Astrocyte (in vitro differentiated cells and primary cell): Measurements from ENCODE around the gene CREB5. TPM values are rescaled to one million over a fixed set of nuclear protein-coding genes. Genes with fewer than 3 reads are reported as not detected.

ENCODE experiments used
- DNase-seq: peaks from one replicate; pipeline ENCODE4 v3.0.0-alpha.2; 2010; ENCODE audit warnings: low read depth
- FAIRE-seq: peaks from 2 replicates; lab custom pipeline; 2011; peaks lifted over from hg19 to GRCh38; lab: Jason Lieb, UNC
- H2AFZ ChIP-seq: 2 replicates; pipeline ENCODE4 v1.6.0; 2012; ENCODE audit warnings: low read depth, low read length, inconsistent platforms
- H3K27ac ChIP-seq: 2 replicates; pipeline ENCODE4 v1.5.1; 2011; ENCODE audit warnings: low read depth, low read length, inconsistent platforms
- H3K27me3 ChIP-seq: 2 replicates; pipeline ENCODE4 v1.6.0; 2011; ENCODE audit warnings: low read length, inconsistent platforms; ENCODE audit not compliant: insufficient read depth
- H3K36me3 ChIP-seq: 2 replicates; pipeline ENCODE4 v1.5.1; 2011; ENCODE audit warnings: low read length, inconsistent platforms; ENCODE audit not compliant: insufficient read depth
- H3K4me1 ChIP-seq: 2 replicates; pipeline ENCODE4 v1.5.1; 2011; ENCODE audit warnings: low read length, inconsistent platforms; ENCODE audit not compliant: insufficient read depth
- H3K4me2 ChIP-seq: 2 replicates; pipeline ENCODE4 v1.6.0; 2012; ENCODE audit warnings: low read length, inconsistent platforms
- H3K4me3 ChIP-seq: 2 replicates; pipeline ENCODE4 v1.5.1; 2011; ENCODE audit warnings: low read depth, mild to moderate bottlenecking, low read length, inconsistent platforms; ENCODE audit not compliant: insufficient read depth
- H3K79me2 ChIP-seq: 2 replicates; pipeline ENCODE4 v1.6.0; 2012; ENCODE audit warnings: mild to moderate bottlenecking, low read length, inconsistent platforms; ENCODE audit not compliant: insufficient read depth
- H3K9ac ChIP-seq: 2 replicates; pipeline ENCODE4 v1.6.0; 2012; ENCODE audit warnings: mild to moderate bottlenecking, low read length, inconsistent platforms
- H3K9me3 ChIP-seq: 2 replicates; pipeline ENCODE4 v1.5.1; 2012; ENCODE audit warnings: low read depth, mild to moderate bottlenecking, low read length, inconsistent platforms; ENCODE audit not compliant: insufficient read depth
- H4K20me1 ChIP-seq: 2 replicates; pipeline ENCODE4 v1.6.0; 2012; ENCODE audit warnings: low read length, inconsistent platforms; ENCODE audit not compliant: insufficient read depth
- H3K27ac Mint-ChIP-seq: one replicate; pipeline ENCODE4 v1.8.0; 2021; ENCODE audit warnings: mild to moderate bottlenecking, mixed read lengths; ENCODE audit not compliant: unreplicated experiment
- H3K27me3 Mint-ChIP-seq: one replicate; pipeline ENCODE4 v1.8.0; 2021; ENCODE audit warnings: low read depth, mixed read lengths; ENCODE audit not compliant: unreplicated experiment
- H3K36me3 Mint-ChIP-seq: one replicate; pipeline ENCODE4 v1.8.0; 2021; ENCODE audit warnings: low read depth, mixed read lengths; ENCODE audit not compliant: unreplicated experiment
- H3K4me1 Mint-ChIP-seq: one replicate; pipeline ENCODE4 v1.8.0; 2021; ENCODE audit warnings: low read depth, mixed read lengths; ENCODE audit not compliant: unreplicated experiment
- H3K4me3 Mint-ChIP-seq: one replicate; pipeline ENCODE4 v1.8.0; 2021; ENCODE audit warnings: mild to moderate bottlenecking, moderate library complexity, mixed read lengths; ENCODE audit not compliant: unreplicated experiment
- H3K9me3 Mint-ChIP-seq: one replicate; pipeline ENCODE4 v1.8.0; 2021; ENCODE audit warnings: mild to moderate bottlenecking, mixed read lengths; ENCODE audit not compliant: unreplicated experiment
- EZH2 ChIP-seq: IDR thresholded peaks from 2 replicates; pipeline ENCODE4 v1.6.1; 2012; ENCODE audit warnings: mild to moderate bottlenecking, low read length, inconsistent platforms; ENCODE audit not compliant: insufficient read depth
- total RNA-seq: library from RNA; stranded (reverse); gene quantifications from 2 replicates; pipeline ENCODE4 v1.2.1, GENCODE V29; 2021
- TF ChIP-seq, protein P1 (sequence below): IDR thresholded peaks from 2 replicates; pipeline ENCODE4 v1.5.1; 2011; ENCODE audit warnings: low read depth, mild to moderate bottlenecking, inconsistent platforms, low read length, moderate library complexity; ENCODE audit not compliant: insufficient read depth

The CREB5 gene
- total RNA-seq, 1 donor from 2014 or later = 25.4 TPM

DNA sequence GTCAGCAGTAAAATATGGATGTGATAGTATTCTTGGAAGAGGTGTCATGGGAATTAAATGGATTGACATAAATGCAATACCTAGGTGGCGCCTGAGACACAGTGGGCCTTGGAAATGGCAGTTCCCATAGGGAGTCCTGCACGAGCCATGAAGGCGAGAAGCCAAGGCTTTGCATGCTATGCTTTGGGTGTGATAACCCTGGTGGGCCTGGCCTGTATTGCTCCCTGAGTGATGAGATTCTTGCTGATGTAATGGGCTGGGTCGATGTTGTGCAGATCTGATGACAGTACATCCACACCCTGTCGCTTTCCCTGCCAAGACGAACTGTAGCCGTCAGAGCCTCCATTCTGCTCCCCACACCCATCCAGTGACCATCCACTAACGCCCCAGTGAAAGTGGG lies 46.4 kb downstream of the CREB5 start:
- Mint-ChIP-seq H3K9me3 (no peaks in the 10 kb centered on the region), H3K27me3 (no peaks in the 10 kb centered on the region), H3K4me3 (no peak overlapping the region), H3K4me1 (no peaks in the 10 kb centered on the region), H3K27ac (no peak overlapping the region), H3K36me3 (peaks cover 5% of the 10 kb centered on the region)
- Histone ChIP-seq H3K4me1 (no peaks in the 10 kb centered on the region), H3K9me3 (no peaks in the 10 kb centered on the region), H3K27me3 (peaks cover 3% of the 10 kb centered on the region), H3K9ac (no peak overlapping the region), H2AFZ (no peak overlapping the region), H4K20me1 (no peaks in the 10 kb centered on the region), H3K27ac (no peak overlapping the region), H3K4me2 (no peak overlapping the region), H3K36me3 (no peaks in the 10 kb centered on the region), H3K4me3 (no peak overlapping the region), H3K79me2 (no peaks in the 10 kb centered on the region)
- DNase-seq = no peak
- FAIRE-seq = no peak
- TF ChIP-seq, protein P1, sequence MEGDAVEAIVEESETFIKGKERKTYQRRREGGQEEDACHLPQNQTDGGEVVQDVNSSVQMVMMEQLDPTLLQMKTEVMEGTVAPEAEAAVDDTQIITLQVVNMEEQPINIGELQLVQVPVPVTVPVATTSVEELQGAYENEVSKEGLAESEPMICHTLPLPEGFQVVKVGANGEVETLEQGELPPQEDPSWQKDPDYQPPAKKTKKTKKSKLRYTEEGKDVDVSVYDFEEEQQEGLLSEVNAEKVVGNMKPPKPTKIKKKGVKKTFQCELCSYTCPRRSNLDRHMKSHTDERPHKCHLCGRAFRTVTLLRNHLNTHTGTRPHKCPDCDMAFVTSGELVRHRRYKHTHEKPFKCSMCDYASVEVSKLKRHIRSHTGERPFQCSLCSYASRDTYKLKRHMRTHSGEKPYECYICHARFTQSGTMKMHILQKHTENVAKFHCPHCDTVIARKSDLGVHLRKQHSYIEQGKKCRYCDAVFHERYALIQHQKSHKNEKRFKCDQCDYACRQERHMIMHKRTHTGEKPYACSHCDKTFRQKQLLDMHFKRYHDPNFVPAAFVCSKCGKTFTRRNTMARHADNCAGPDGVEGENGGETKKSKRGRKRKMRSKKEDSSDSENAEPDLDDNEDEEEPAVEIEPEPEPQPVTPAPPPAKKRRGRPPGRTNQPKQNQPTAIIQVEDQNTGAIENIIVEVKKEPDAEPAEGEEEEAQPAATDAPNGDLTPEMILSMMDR = no peak
- no peak for TF ChIP-seq EZH2

DNA sequence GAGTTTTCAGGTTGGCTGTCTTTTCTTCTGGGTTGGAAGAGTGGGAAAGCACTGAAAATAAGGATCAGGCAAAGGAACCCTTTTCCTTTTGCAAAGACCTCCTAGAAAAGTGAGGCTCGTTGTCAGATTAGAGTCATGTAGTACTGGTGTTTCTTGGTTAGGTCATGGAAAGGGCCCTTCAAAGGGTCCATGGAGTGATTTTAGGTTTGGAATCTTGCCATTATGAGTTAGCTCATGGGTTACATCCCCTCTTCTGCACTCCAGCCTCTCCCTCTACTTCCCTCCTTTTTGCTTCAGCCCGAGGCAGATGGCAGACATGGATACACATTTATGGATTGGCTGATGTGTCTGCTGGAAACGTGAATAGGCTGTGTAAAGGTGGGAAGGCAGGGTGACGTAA lies 47.0 kb downstream of the CREB5 start:
- H3K27ac ChIP-seq = no peak overlapping the region
- H3K4me3 Mint-ChIP-seq = no peak overlapping the region
- H3K27me3 ChIP-seq = peaks cover 3% of the 10 kb centered on the region
- no peaks in the 10 kb centered on the region for H3K4me1 Mint-ChIP-seq
- no peak for TF ChIP-seq EZH2
- TF ChIP-seq, protein P1 = no peak
- H3K9me3 Mint-ChIP-seq = no peaks in the 10 kb centered on the region
- no peaks in the 10 kb centered on the region for H3K9me3 ChIP-seq
- DNase-seq (no peak), FAIRE-seq (no peak)
- no peaks in the 10 kb centered on the region for H4K20me1 ChIP-seq
- no peak overlapping the region for H3K27ac Mint-ChIP-seq
- H3K36me3 ChIP-seq = no peaks in the 10 kb centered on the region
- H3K4me2 ChIP-seq = no peak overlapping the region
- no peak overlapping the region for H2AFZ ChIP-seq
- H3K79me2 ChIP-seq = no peaks in the 10 kb centered on the region
- H3K27me3 Mint-ChIP-seq = no peaks in the 10 kb centered on the region
- H3K36me3 Mint-ChIP-seq = peaks cover 5% of the 10 kb centered on the region
- H3K4me3 ChIP-seq = no peak overlapping the region
- H3K9ac ChIP-seq = no peak overlapping the region
- no peaks in the 10 kb centered on the region for H3K4me1 ChIP-seq

DNA sequence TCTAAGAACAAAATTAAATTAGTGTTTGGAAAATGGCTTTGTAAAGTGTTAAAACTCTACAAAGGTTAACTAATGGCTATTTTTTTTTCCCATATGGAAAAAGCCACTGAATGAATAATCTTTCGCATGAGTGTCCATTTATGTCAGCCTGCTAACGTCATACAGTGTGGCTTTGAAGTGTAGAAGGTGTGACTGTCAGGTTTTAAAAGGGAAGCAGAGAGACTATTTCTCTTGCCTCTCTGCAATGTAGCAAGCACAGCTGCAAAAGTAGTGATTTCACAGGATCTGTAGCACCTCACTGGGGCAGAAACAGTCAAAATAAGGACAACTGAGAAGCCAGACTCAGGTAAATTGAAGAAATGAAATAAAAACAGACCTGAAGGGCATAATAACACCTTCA lies 53.4 kb downstream of the CREB5 start:
- H3K4me3 ChIP-seq = no peak overlapping the region
- no peak for FAIRE-seq
- H3K27me3 Mint-ChIP-seq = no peaks in the 10 kb centered on the region
- TF ChIP-seq, protein P1 = no peak
- no peak for TF ChIP-seq EZH2
- H4K20me1 ChIP-seq = no peaks in the 10 kb centered on the region
- no peak overlapping the region for H3K9ac ChIP-seq
- no peak overlapping the region for H3K4me3 Mint-ChIP-seq
- no peaks in the 10 kb centered on the region for H3K27me3 ChIP-seq
- H3K27ac ChIP-seq = no peak overlapping the region
- H3K36me3 Mint-ChIP-seq = no peaks in the 10 kb centered on the region
- H3K4me1 ChIP-seq = no peaks in the 10 kb centered on the region
- no peaks in the 10 kb centered on the region for H3K36me3 ChIP-seq
- DNase-seq = no peak
- no peaks in the 10 kb centered on the region for H3K9me3 ChIP-seq
- no peak overlapping the region for H3K4me2 ChIP-seq
- H3K4me1 Mint-ChIP-seq = no peaks in the 10 kb centered on the region
- no peak overlapping the region for H3K27ac Mint-ChIP-seq
- no peaks in the 10 kb centered on the region for H3K79me2 ChIP-seq
- H3K9me3 Mint-ChIP-seq = peaks cover 2% of the 10 kb centered on the region
- no peak overlapping the region for H2AFZ ChIP-seq
